GM12872 (cell line): Measurements from ENCODE around the gene JPH2.

ENCODE experiments used
- TF ChIP-seq, protein P1 (sequence below): IDR thresholded peaks from 3 replicates; pipeline ENCODE4 v1.5.1; 2011; ENCODE audit warnings: low read depth, mild to moderate bottlenecking, low read length, moderate library complexity; ENCODE audit not compliant: insufficient read depth

JPH2 gene

DNA sequence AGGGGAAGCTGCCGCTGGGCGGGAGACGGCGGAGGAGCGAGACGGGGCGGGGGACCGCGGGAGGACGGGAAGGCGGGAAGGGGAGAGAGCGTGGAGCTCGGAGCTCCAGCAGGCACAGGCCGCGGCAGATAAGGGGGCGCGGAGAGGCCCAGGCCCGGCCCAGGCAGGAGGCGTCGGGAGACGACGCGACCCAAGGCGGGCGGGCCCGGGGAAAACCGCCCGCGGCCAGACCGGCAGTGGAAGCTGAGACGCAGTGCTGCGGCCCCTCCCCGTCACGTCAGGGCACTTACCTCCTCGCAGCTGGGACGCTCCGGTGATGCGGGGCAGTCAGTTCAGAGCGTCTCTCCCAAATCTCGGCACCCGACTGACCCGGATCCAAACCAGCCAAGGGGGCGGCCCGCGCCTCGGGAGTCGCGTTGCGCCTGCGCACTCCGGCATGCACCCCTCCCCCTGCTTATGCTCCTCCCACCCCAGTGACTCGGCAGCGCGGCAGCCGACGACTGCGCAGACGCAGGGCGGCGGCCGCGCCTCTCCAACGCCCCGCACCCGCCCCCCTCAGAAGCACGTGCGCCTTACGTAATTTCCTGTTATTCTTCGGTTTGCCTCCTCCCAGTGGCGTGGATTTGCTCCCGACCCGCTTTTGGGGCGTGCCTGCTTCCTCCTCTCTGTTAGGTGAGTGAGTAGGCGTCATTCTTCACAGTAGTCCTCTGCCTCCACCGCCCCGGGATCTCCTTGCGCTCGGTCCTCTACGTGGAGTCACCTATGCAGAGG lies 23.6 kb upstream of the JPH2 start, which contains the start of gene OSER1:
Gene OSER1, minus strand, starts transcription at position 366 of the 771 bp plus-strand sequence. CDS start 3,814 bp downstream, outside the sequence.
- TF ChIP-seq, protein P1, sequence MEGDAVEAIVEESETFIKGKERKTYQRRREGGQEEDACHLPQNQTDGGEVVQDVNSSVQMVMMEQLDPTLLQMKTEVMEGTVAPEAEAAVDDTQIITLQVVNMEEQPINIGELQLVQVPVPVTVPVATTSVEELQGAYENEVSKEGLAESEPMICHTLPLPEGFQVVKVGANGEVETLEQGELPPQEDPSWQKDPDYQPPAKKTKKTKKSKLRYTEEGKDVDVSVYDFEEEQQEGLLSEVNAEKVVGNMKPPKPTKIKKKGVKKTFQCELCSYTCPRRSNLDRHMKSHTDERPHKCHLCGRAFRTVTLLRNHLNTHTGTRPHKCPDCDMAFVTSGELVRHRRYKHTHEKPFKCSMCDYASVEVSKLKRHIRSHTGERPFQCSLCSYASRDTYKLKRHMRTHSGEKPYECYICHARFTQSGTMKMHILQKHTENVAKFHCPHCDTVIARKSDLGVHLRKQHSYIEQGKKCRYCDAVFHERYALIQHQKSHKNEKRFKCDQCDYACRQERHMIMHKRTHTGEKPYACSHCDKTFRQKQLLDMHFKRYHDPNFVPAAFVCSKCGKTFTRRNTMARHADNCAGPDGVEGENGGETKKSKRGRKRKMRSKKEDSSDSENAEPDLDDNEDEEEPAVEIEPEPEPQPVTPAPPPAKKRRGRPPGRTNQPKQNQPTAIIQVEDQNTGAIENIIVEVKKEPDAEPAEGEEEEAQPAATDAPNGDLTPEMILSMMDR: no peak

DNA sequence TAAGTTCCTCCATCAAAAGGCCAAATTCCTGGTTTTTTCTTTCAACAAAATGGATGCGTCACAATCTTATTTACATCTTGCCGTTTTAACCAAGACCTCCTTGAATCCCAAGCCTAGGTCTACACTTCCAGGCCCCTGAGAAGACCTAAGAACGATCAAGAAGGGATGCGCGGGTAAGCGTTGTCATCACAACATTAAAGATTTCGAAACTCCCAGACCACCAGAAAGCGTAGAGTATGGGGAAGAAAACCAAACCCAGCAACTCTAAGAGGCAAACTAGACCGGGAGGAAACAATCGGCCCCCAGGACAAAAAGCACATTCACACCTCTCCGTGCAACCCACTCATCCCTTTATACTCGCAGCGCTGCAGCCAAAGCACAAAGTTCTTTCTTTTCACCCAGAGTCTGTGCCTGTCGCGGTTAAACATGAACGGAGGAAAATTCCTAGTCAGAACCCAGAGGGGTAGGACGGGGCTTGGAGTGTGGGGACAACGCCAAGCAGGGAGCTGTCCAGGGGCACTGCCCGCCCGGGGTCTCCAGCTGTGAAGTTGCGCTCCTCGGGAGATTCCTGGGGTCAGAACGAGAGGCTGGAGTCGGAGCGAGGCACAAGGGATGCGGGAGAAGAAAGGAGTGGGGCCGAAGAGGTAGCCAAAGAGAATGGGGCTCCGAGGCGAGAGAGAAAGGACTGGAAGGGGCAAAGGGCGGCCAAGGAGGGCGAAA lies 22.9 kb upstream of the JPH2 start:
- TF ChIP-seq, protein P1: no peak

- TF ChIP-seq, protein P1: no peak
Observed at GRCh38 chr20:44208770-44209169, 21.8 kb upstream of the JPH2 start.

- TF ChIP-seq, protein P1: no peak
Observed at GRCh38 chr20:44208165-44208564, 21.2 kb upstream of the JPH2 start.

- TF ChIP-seq, protein P1: no peak
Observed at GRCh38 chr20:44207126-44207723, 20.2 kb upstream of the JPH2 start.

DNA sequence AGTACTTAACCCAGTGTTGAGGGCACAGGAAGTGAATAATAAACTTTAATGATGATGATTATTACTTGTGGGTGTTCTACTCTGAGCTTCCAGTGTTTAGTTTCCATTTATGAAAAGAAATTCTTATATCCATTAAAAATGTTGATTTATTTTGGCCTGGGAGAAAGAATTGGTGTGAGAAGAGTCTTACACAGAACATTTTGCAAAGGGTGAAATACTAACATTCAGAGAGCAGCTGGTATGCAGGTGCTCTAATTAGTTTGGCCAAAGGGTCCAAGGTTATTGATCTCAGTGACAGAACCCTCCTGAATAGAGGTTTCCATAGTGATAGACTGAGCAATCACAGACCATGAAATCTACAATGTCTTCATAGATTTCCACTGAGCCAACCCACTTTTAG lies 19.1 kb upstream of the JPH2 start:
- TF ChIP-seq, protein P1: no peak

DNA sequence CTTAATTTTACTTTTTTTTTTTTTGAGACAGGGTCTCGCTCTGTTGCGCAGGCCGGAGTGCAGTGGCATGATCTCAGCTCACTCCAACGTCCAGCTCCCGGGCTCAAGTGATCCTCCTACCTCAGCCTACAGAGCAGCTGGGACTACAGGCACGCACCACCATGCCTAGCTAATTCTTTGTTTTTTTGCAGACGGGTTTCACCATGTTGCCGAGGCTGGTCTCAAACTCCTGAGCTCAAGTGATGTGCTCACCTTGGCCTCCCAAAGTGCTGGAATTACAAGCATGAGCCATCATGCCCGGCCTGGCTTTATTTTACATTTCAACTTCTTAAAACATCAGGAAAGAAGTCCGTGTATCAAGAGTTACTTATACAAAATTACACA lies 17.8 kb upstream of the JPH2 start:
- TF ChIP-seq, protein P1: no peak
